Activated CD8-positive, alpha-beta memory T cell treated with anti-CD3 and anti-CD28 coated beads, Interleukin-2, amount 50 U/mL, for 4 hours (primary cell): ENCODE measurements around the gene PCDH7.

ENCODE experiments used
- DNase-seq: peaks from one replicate; pipeline ENCODE4 v3.0.0-alpha.2; 2020

PCDH7 gene, protein sequence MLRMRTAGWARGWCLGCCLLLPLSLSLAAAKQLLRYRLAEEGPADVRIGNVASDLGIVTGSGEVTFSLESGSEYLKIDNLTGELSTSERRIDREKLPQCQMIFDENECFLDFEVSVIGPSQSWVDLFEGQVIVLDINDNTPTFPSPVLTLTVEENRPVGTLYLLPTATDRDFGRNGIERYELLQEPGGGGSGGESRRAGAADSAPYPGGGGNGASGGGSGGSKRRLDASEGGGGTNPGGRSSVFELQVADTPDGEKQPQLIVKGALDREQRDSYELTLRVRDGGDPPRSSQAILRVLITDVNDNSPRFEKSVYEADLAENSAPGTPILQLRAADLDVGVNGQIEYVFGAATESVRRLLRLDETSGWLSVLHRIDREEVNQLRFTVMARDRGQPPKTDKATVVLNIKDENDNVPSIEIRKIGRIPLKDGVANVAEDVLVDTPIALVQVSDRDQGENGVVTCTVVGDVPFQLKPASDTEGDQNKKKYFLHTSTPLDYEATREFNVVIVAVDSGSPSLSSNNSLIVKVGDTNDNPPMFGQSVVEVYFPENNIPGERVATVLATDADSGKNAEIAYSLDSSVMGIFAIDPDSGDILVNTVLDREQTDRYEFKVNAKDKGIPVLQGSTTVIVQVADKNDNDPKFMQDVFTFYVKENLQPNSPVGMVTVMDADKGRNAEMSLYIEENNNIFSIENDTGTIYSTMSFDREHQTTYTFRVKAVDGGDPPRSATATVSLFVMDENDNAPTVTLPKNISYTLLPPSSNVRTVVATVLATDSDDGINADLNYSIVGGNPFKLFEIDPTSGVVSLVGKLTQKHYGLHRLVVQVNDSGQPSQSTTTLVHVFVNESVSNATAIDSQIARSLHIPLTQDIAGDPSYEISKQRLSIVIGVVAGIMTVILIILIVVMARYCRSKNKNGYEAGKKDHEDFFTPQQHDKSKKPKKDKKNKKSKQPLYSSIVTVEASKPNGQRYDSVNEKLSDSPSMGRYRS (N-terminal part only)

GRCh38 chr4:30720021-30720660 lies at the start of gene PCDH7:
Gene PCDH7, plus strand, starts transcription at chr4:30720369. Its CDS starts 1,054 bp downstream, at chr4:30721423.
- DNase-seq, result no peak

- no peak for DNase-seq
These were observed 48.2 kb upstream of the PCDH7 start for GRCh38 chr4:30671926-30672448.

- no peak for DNase-seq
These were observed 24.0 kb upstream of the PCDH7 start for GRCh38 chr4:30696191-30696590.

GRCh38 chr4:30714408-30715031 lies 5.6 kb upstream of the PCDH7 start:
- DNase-seq, result no peak

- DNase-seq, result no peak
These were observed 4.0 kb upstream of the PCDH7 start for GRCh38 chr4:30716158-30716557.

GRCh38 chr4:30716681-30717207 lies 3.4 kb upstream of the PCDH7 start:
- no peak for DNase-seq

- DNase-seq, result no peak
These were observed 2.8 kb upstream of the PCDH7 start for GRCh38 chr4:30717208-30718020.

GRCh38 chr4:30718021-30718542 lies 2.1 kb upstream of the PCDH7 start:
- DNase-seq, result no peak

- no peak for DNase-seq
These were observed 1.3 kb upstream of the PCDH7 start for GRCh38 chr4:30718641-30719453.

GRCh38 chr4:30719454-30720020 lies 632 bp upstream of the PCDH7 start:
- no peak for DNase-seq

- no peak for DNase-seq
These were observed 554 bp downstream of the PCDH7 start for GRCh38 chr4:30720661-30721184.

DNA sequence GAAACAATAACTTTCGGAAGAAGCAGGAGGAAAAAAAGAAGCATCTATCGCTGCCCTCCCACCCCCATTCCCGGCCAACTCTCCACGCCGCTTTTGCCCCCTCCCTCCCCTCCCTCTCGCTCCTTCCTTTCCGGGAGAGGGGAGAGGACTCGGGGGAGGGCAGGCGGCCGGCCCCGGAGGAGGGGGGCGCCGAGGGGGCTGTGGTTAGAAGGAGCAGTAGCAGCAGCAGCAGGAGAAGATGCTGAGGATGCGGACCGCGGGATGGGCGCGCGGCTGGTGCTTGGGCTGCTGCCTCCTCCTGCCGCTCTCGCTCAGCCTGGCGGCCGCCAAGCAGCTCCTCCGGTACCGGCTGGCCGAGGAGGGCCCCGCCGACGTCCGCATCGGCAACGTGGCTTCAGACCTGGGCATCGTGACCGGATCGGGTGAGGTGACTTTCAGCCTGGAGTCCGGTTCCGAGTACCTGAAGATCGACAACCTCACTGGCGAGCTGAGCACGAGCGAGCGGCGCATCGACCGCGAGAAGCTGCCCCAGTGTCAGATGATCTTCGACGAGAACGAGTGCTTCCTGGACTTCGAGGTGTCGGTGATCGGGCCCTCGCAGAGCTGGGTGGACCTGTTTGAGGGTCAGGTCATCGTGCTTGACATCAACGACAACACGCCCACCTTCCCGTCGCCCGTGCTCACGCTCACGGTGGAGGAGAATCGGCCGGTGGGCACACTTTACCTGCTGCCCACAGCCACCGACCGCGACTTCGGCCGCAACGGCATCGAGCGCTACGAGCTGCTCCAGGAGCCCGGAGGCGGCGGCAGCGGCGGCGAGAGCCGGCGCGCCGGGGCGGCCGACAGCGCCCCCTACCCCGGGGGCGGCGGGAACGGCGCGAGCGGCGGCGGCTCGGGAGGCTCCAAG lies 1.3 kb downstream of the PCDH7 start:
- DNase-seq, result no peak

DNA sequence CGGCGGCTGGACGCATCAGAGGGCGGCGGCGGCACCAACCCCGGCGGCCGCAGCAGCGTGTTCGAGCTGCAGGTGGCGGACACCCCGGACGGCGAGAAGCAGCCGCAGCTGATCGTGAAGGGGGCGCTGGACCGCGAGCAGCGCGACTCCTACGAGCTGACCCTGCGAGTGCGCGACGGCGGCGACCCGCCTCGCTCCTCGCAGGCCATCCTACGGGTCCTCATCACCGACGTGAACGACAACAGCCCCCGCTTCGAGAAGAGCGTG lies 1.9 kb downstream of the PCDH7 start:
- no peak for DNase-seq

DNA sequence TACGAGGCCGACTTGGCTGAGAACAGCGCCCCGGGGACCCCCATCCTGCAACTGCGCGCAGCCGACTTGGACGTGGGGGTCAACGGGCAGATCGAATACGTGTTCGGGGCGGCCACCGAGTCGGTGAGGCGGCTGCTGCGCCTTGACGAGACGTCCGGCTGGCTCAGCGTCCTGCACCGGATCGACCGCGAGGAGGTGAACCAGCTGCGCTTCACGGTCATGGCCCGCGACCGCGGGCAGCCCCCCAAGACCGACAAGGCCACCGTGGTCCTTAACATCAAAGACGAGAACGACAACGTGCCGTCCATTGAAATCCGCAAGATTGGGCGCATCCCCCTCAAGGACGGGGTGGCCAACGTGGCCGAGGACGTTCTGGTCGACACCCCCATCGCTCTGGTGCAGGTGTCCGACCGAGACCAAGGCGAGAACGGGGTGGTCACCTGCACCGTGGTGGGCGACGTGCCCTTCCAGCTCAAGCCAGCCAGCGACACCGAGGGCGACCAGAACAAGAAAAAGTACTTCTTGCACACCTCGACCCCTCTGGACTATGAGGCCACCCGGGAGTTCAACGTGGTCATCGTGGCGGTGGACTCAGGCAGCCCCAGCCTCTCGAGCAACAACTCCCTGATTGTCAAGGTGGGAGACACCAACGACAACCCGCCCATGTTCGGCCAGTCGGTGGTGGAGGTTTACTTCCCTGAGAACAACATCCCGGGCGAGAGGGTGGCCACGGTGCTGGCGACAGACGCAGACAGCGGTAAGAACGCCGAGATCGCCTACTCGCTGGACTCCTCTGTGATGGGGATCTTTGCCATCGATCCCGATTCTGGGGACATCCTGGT lies 2.4 kb downstream of the PCDH7 start:
- DNase-seq, result no peak

GRCh38 chr4:30723201-30723955 lies 3.2 kb downstream of the PCDH7 start:
- no peak for DNase-seq

DNA sequence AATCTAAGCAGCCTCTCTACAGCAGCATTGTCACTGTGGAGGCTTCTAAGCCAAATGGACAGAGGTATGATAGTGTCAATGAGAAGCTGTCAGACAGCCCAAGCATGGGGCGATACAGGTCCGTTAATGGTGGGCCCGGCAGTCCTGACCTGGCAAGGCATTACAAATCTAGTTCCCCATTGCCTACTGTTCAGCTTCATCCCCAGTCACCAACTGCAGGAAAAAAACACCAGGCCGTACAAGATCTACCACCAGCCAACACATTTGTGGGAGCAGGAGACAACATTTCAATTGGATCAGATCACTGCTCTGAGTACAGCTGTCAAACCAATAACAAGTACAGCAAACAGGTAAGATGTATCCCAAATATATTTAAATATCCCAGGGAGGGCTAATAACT lies 4.1 kb downstream of the PCDH7 start:
- DNase-seq, result no peak

DNA sequence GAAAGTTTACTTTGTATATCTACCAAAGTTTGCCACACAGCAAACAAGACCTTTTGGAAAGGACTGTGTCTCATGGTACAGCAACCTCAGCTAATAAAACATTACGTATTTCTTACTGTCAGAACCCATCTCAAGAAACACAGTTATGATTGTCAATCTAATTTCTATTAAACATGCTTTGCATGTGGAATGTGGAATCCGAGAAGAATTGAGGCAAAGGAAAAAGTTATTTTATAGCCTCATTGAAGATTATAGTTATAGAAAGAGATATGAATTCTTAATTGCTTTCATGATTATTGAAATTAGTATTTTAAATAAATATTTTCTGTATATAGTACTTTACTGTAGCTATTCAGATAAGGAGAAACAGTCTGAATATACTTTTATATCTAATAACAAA lies 5.4 kb downstream of the PCDH7 start:
- no peak for DNase-seq
